Suprapubic skin (tissue), 4 donors: ENCODE data around the gene DNMT3A.

ENCODE experiments used
- EP300 ChIP-seq: sonication (generic); formaldehyde crosslinking; IDR thresholded peaks from one replicate; pipeline ENCODE4 v1.6.1; 2017; ENCODE audit warnings: antibody characterized with exemption
- POLR2A ChIP-seq, 2 donors: fragments of 450-650 bp; IDR thresholded peaks; one replicate each; pipeline ENCODE4 v1.6.1; 2017; ENCODE audit warnings: antibody characterized with exemption in 2 of 2, mild to moderate bottlenecking in 2 of 2, moderate library complexity in 2 of 2
- POLR2AphosphoS5 ChIP-seq, 3 donors: sonication (generic); formaldehyde crosslinking; IDR thresholded peaks; one replicate each; pipeline ENCODE4 v1.6.1; 2017; ENCODE audit warnings: antibody characterized with exemption in 3 of 3
- TF ChIP-seq, protein P1 (sequence below), 2 donors: fragments of 200-600 bp in 1 of 2; fragments of 450-650 bp in 1 of 2; sonication (generic) in 1 of 2; IDR thresholded peaks; one replicate each; pipeline ENCODE4 v1.5.1; 2016 to 2019; ENCODE audit warnings: antibody characterized with exemption in 2 of 2, mild to moderate bottlenecking in 1 of 2, moderate library complexity in 1 of 2

DNA sequence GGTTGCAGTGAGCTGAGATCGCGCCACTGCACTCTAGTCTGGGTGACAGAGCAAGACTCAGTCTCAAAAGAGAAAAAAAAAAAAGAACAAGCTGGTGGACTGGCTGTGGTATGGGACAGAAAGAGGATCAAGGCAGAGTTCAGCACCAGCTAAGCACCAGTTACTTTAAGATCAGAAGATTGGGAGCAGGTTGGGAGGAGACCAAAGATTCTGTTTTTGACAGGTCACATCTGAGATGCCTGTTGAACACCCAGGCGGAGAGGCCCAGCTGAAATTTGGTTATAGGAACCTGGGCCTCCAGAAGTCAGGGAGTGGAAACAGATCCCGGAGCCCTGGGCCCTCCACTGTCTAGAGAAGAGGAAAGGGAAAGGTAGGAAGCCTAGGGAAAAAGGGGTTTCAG is 120.1 kb downstream of the DNMT3A start:
- TF ChIP-seq POLR2A (IDR thresholded peaks at IDR 0.05) (no peak), EP300 (no peak), POLR2AphosphoS5 (IDR thresholded peaks at IDR 0.05) (no peak)
- TF ChIP-seq, protein P1, sequence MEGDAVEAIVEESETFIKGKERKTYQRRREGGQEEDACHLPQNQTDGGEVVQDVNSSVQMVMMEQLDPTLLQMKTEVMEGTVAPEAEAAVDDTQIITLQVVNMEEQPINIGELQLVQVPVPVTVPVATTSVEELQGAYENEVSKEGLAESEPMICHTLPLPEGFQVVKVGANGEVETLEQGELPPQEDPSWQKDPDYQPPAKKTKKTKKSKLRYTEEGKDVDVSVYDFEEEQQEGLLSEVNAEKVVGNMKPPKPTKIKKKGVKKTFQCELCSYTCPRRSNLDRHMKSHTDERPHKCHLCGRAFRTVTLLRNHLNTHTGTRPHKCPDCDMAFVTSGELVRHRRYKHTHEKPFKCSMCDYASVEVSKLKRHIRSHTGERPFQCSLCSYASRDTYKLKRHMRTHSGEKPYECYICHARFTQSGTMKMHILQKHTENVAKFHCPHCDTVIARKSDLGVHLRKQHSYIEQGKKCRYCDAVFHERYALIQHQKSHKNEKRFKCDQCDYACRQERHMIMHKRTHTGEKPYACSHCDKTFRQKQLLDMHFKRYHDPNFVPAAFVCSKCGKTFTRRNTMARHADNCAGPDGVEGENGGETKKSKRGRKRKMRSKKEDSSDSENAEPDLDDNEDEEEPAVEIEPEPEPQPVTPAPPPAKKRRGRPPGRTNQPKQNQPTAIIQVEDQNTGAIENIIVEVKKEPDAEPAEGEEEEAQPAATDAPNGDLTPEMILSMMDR (IDR thresholded peaks at IDR 0.05), result no peak
